Astrocyte of the cerebellum (primary cell): ENCODE measurements around the gene ROBO2.

Source experiments
- DNase-seq: peaks from one replicate; pipeline ENCODE4 v3.0.0-alpha.2; 2011; ENCODE audit warnings: low read depth
- H3K4me3 ChIP-seq: 2 replicates; pipeline ENCODE4 v1.5.1; 2011; ENCODE audit warnings: mild to moderate bottlenecking, low read depth, low read length, moderate library complexity
- CTCF ChIP-seq: IDR thresholded peaks from 2 replicates; pipeline ENCODE4 v1.5.1; 2012; ENCODE audit warnings: low read length, low read depth, moderate library complexity, mild to moderate bottlenecking; ENCODE audit errors: missing control alignments
- in situ Hi-C: cut with HindIII; loops from 2 replicates; pipeline ENCODE4 v1.10.0; 2017; ENCODE audit warnings: low sequenced_read_pairs

Gene ROBO2

GRCh38 chr3:77563012-77563411 is 523.1 kb downstream of the ROBO2 start:
- no peak overlapping the region for H3K4me3 ChIP-seq
- DNase-seq = no peak
- in situ Hi-C loops = no loop called here
- no peak for TF ChIP-seq CTCF

- no peak for DNase-seq
- no peak for TF ChIP-seq CTCF
- no peak overlapping the region for H3K4me3 ChIP-seq
- in situ Hi-C loops = no loop called here
Observed at GRCh38 chr3:77566055-77566454, 526.2 kb downstream of the ROBO2 start.

- no peak for TF ChIP-seq CTCF
- in situ Hi-C loops = no loop called here
- no peak for DNase-seq
- no peak overlapping the region for H3K4me3 ChIP-seq
Observed at GRCh38 chr3:77571971-77572715, 532.2 kb downstream of the ROBO2 start.

GRCh38 chr3:77577264-77577663 is 537.4 kb downstream of the ROBO2 start:
- no peak for DNase-seq
- TF ChIP-seq CTCF = no peak
- H3K4me3 ChIP-seq = no peak overlapping the region
- in situ Hi-C loops = no loop called here

GRCh38 chr3:77586216-77586615 is 546.3 kb downstream of the ROBO2 start:
- no peak overlapping the region for H3K4me3 ChIP-seq
- in situ Hi-C loops = no loop called here
- no peak for DNase-seq
- TF ChIP-seq CTCF = no peak

GRCh38 chr3:77588863-77589262 is 549.0 kb downstream of the ROBO2 start:
- in situ Hi-C loops = no loop called here
- TF ChIP-seq CTCF = no peak
- no peak overlapping the region for H3K4me3 ChIP-seq
- DNase-seq = no peak
